ENCODE measurements around the gene CTBP1.

DNA sequence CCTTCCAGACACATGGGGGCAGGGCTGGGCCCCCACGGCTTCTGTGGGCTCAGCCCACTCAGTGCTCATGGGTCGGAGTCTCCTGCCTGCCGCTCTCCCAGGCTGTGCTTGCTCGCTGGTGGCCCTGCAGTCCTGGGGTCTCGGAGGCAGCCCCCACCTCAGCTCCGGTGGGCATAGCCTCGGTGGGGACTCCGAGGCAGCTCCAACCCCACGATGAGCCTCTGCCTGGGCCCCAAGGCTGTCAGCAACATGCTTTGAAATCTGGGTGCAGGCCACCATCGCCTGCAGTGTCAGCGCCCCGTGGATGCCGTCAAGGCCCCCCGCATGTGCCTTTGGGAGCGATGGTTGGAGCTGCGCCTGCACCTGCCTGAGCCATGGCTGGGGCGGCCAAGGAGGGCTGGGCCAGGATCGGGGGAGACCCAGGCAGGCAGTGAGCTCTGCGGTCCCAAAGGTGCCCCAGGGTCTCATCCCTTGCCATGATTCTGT is 46.4 kb downstream of the CTBP1 start:
- TF ChIP-seq JUN (IDR thresholded peaks at IDR 0.05; ENCODE audit: low read depth, low read length) = no peak
- no peak for TF ChIP-seq TAF1 (IDR thresholded peaks at IDR 0.05; ENCODE audit: low read depth, low read length)
- TF ChIP-seq, protein P1, sequence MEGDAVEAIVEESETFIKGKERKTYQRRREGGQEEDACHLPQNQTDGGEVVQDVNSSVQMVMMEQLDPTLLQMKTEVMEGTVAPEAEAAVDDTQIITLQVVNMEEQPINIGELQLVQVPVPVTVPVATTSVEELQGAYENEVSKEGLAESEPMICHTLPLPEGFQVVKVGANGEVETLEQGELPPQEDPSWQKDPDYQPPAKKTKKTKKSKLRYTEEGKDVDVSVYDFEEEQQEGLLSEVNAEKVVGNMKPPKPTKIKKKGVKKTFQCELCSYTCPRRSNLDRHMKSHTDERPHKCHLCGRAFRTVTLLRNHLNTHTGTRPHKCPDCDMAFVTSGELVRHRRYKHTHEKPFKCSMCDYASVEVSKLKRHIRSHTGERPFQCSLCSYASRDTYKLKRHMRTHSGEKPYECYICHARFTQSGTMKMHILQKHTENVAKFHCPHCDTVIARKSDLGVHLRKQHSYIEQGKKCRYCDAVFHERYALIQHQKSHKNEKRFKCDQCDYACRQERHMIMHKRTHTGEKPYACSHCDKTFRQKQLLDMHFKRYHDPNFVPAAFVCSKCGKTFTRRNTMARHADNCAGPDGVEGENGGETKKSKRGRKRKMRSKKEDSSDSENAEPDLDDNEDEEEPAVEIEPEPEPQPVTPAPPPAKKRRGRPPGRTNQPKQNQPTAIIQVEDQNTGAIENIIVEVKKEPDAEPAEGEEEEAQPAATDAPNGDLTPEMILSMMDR (IDR thresholded peaks at IDR 0.05; ENCODE audit: control extremely low read depth in 1 of 3, insufficient read depth in 1 of 3, low read depth in 1 of 3, low read length in 3 of 3) = no peak
- no peak for TF ChIP-seq POLR2A (IDR thresholded peaks at IDR 0.05; ENCODE audit: control extremely low read depth in 1 of 2, low read depth in 2 of 2, low read length in 2 of 2)
- TF ChIP-seq CREB1 (IDR thresholded peaks at IDR 0.05) = no peak
- TF ChIP-seq BACH1 (IDR thresholded peaks at IDR 0.05; ENCODE audit: low read length) = no peak
- no peak for TF ChIP-seq JUND (IDR thresholded peaks at IDR 0.05; ENCODE audit: low read length)
- TF ChIP-seq EZH2 (IDR thresholded peaks at IDR 0.05; ENCODE audit: low read depth, low read length, severe bottlenecking) = no peak
- no peak for TF ChIP-seq EP300 (IDR thresholded peaks at IDR 0.05; ENCODE audit: borderline replicate concordance in 1 of 2, low read depth in 2 of 2, low read length in 2 of 2)
- TF ChIP-seq GABPA (IDR thresholded peaks at IDR 0.05; ENCODE audit: borderline replicate concordance, insufficient read depth, low read length) = no peak
- TF ChIP-seq POLR2AphosphoS5 (IDR thresholded peaks at IDR 0.05; ENCODE audit: low read depth, low read length) = no peak
- TF ChIP-seq RFX5 (IDR thresholded peaks at IDR 0.05; ENCODE audit: borderline replicate concordance, low read depth, low read length) = no peak
- no peak for TF ChIP-seq ASH2L (IDR thresholded peaks at IDR 0.05; ENCODE audit: low read length)
- TF ChIP-seq, protein P2, sequence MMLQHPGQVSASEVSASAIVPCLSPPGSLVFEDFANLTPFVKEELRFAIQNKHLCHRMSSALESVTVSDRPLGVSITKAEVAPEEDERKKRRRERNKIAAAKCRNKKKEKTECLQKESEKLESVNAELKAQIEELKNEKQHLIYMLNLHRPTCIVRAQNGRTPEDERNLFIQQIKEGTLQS (IDR thresholded peaks at IDR 0.05; ENCODE audit: insufficient read depth, low read depth, low read length) = no peak
